ENCODE measurements around the gene ARL1. TPM values are rescaled to one million over a fixed set of nuclear protein-coding genes. Genes with fewer than 3 reads are reported as not detected.
"Not testable (repeated sequence)": the region's sequence is repeated elsewhere in the genome, so short reads cannot be mapped to it uniquely, and the experiment has no call there.

The ARL1 gene
- 81.3 TPM for polyA plus RNA-seq (2013, experiment 1 of 2; ENCODE audit: insufficient read length)
- polyA plus RNA-seq (2013, experiment 2 of 2; ENCODE audit: insufficient read length), result 108 TPM

- peak; percentile 88 for DNase-seq
These were observed at the start of gene ARL1 for GRCh38 chr12:101407436-101408345. Gene ARL1 (minus strand): TSS chr12:101407772. CDS start chr12:101407645, 127 bp downstream.

GRCh38 chr12:101455685-101456084 lies 48.1 kb upstream of the ARL1 start:
- DNase-seq, result no peak

- no peak for DNase-seq
These were observed 34.1 kb upstream of the ARL1 start for GRCh38 chr12:101441461-101442224.

GRCh38 chr12:101439236-101439635 lies 31.7 kb upstream of the ARL1 start:
- DNase-seq, result no peak

- no peak for DNase-seq
These were observed 28.6 kb upstream of the ARL1 start for GRCh38 chr12:101436136-101436535.

GRCh38 chr12:101430456-101430855 lies 22.9 kb upstream of the ARL1 start:
- DNase-seq, result no peak

GRCh38 chr12:101424620-101425019 lies 17.0 kb upstream of the ARL1 start:
- no peak for DNase-seq

- not testable (repeated sequence) for DNase-seq
These were observed 14.5 kb upstream of the ARL1 start for GRCh38 chr12:101422066-101422465.

GRCh38 chr12:101415228-101415627 lies 7.7 kb upstream of the ARL1 start:
- DNase-seq, result no peak

GRCh38 chr12:101414533-101415119 lies 7.1 kb upstream of the ARL1 start:
- DNase-seq, result peak; percentile 50

GRCh38 chr12:101410169-101410568 lies 2.6 kb upstream of the ARL1 start:
- DNase-seq, result not testable (repeated sequence)

GRCh38 chr12:101407049-101407435 lies 530 bp downstream of the ARL1 start:
- DNase-seq, result no peak

GRCh38 chr12:101391181-101391580 lies 16.4 kb downstream of the ARL1 start:
- not testable (repeated sequence) for DNase-seq

- no peak for DNase-seq
These were observed 28.4 kb downstream of the ARL1 start for GRCh38 chr12:101379149-101379548.

- no peak for DNase-seq
These were observed 32.0 kb downstream of the ARL1 start for GRCh38 chr12:101375573-101375972.

- DNase-seq, result no peak
These were observed 35.1 kb downstream of the ARL1 start for GRCh38 chr12:101372431-101372830.

- no peak for DNase-seq
These were observed 39.6 kb downstream of the ARL1 start for GRCh38 chr12:101368016-101368415.

- DNase-seq, result no peak
These were observed 46.1 kb downstream of the ARL1 start for GRCh38 chr12:101361455-101361854.

- DNase-seq, result no peak
These were observed 50.8 kb downstream of the ARL1 start for GRCh38 chr12:101356794-101357193.

- no peak for DNase-seq
These were observed 55.9 kb downstream of the ARL1 start for GRCh38 chr12:101351682-101352081.

- DNase-seq, result no peak
These were observed 63.7 kb downstream of the ARL1 start for GRCh38 chr12:101343893-101344292.

Data from fibroblast of skin of back (primary cell).